HepG2 (cell line): ENCODE results near the gene CFAP97D1. TPM values are rescaled to one million over a fixed set of nuclear protein-coding genes. Genes with fewer than 3 reads are reported as not detected.

ENCODE experiments used
- ATAC-seq: fragments of 200-7000 bp; cut with Tn5 transposase; 3 replicates; pipeline ENCODE4 v1.9.1; 2020; ENCODE audit warnings: mild to moderate bottlenecking, moderate library complexity
- BruUV-seq: library from RNA; stranded (reverse); fragments of 400-500 nt; replicated peaks from 2 replicates; lab custom pipeline; 2021; lab: Mats Ljungman, UMichigan
- CTCF ChIA-PET: fragments of 300-600 bp; formaldehyde crosslinking; extraction: SDS; loops from one replicate; lab custom pipeline; 2021; ENCODE audit warnings: low total read pairs, inconsistent platforms, low intra/inter-chr PET ratio; lab: Yijun Ruan, JAX
- POLR2A ChIA-PET: fragments of 350-600 bp; sonication (Branson Sonifier 250); formaldehyde crosslinking; loops from one replicate; lab custom pipeline; 2020; ENCODE audit warnings: antibody characterized with exemption, inconsistent platforms; lab: Yijun Ruan, JAX
- DNase-seq: peaks from one replicate; pipeline ENCODE4 v3.0.0-alpha.2; 2015; ENCODE audit warnings: low spot score
- FAIRE-seq: peaks from 3 replicates; lab custom pipeline; 2011; peaks lifted over from hg19 to GRCh38; lab: Jason Lieb, UNC
- H2AFZ ChIP-seq: one replicate; pipeline ENCODE4 v1.6.1; 2011; ENCODE audit warnings: low read length, inconsistent platforms
- H3K27ac ChIP-seq: fragments of 300-600 bp; 3 replicates; pipeline ENCODE4 v1.8.0; 2011; ENCODE audit warnings: mixed run types, mild to moderate bottlenecking, mixed read lengths, low read length, inconsistent platforms; ENCODE audit not compliant: insufficient read depth; ENCODE audit errors: extremely low read length
- H3K27me3 ChIP-seq, 2 experiments: fragments of 200-600 bp in 1 of 2; 2 replicates in 1 of 2; 3 replicates in 1 of 2; pipeline versions ENCODE4 v1.6.0 to v1.8.0; 2011; ENCODE audit warnings: low read length in 2 of 2, mild to moderate bottlenecking in 2 of 2, moderate library complexity in 2 of 2, inconsistent platforms in 1 of 2; ENCODE audit not compliant: insufficient read depth in 2 of 2, control insufficient read depth in 1 of 2
- H3K36me3 ChIP-seq, 2 experiments: fragments of 200-600 bp in 1 of 2; replicated peaks in 1 of 2; 2 replicates in 1 of 2; 3 replicates in 1 of 2; pipeline versions ENCODE4 v1.5.1 to v1.8.0; 2011; ENCODE audit warnings: low read length in 2 of 2, inconsistent platforms in 1 of 2; ENCODE audit not compliant: insufficient read depth in 2 of 2, control insufficient read depth in 1 of 2
- H3K4me1 ChIP-seq: 2 replicates; pipeline ENCODE4 v1.5.1; 2012; ENCODE audit warnings: low read length, inconsistent platforms; ENCODE audit not compliant: insufficient read depth
- H3K4me2 ChIP-seq: 2 replicates; pipeline ENCODE4 v1.6.0; 2011; ENCODE audit warnings: low read depth, low read length, inconsistent platforms
- H3K4me3 ChIP-seq, 3 experiments: fragments of 200-600 bp in 1 of 3; sonication (generic), shearing (Covaris generic) in 1 of 3; replicated peaks in 1 of 3; 2 replicates each; pipeline ENCODE4 v1.5.1; 2011 to 2016; ENCODE audit warnings: low read length in 3 of 3, inconsistent platforms in 2 of 3, low read depth in 2 of 3, mild to moderate bottlenecking in 2 of 3, control low read depth in 1 of 3, mixed read lengths in 1 of 3; ENCODE audit not compliant: insufficient read depth in 1 of 3
- H3K79me2 ChIP-seq: one replicate; pipeline ENCODE4 v1.6.1; 2011; ENCODE audit warnings: low read length, inconsistent platforms; ENCODE audit not compliant: insufficient read depth
- H3K9ac ChIP-seq: 2 replicates; pipeline ENCODE4 v1.6.0; 2011; ENCODE audit warnings: mild to moderate bottlenecking, low read depth, low read length, inconsistent platforms; ENCODE audit not compliant: insufficient read depth
- H3K9me3 ChIP-seq: 2 replicates; pipeline ENCODE4 v1.5.1; 2012; ENCODE audit warnings: mild to moderate bottlenecking, low read length
- H4K20me1 ChIP-seq: 2 replicates; pipeline ENCODE4 v1.6.0; 2011; ENCODE audit warnings: inconsistent platforms, mild to moderate bottlenecking, low read length, moderate library complexity; ENCODE audit not compliant: insufficient read depth
- CBFB ChIP-seq: sonication (generic); formaldehyde crosslinking; IDR thresholded peaks from 2 replicates; pipeline ENCODE4 v1.4.0; 2020; ENCODE audit warnings: missing genetic modification reagents
- CEBPB ChIP-seq: IDR thresholded peaks from 2 replicates; pipeline ENCODE4 v1.6.1; 2011; ENCODE audit warnings: low read depth, low read length, improper control_type of control experiment, borderline replicate concordance
- DPF2 ChIP-seq: sonication (generic); formaldehyde crosslinking; IDR thresholded peaks from 2 replicates; pipeline ENCODE4 v1.4.0; 2020; ENCODE audit warnings: mild to moderate bottlenecking, low read depth, missing genetic modification reagents, borderline replicate concordance
- HCFC1 ChIP-seq: fragments of 150-350 bp; IDR thresholded peaks from 2 replicates; pipeline ENCODE4 v1.6.1; 2014; ENCODE audit warnings: low read depth, low read length
- HMG20A ChIP-seq: IDR thresholded peaks from 2 replicates; pipeline ENCODE4 v1.6.1; 2016; ENCODE audit warnings: borderline replicate concordance
- IRX3 ChIP-seq: sonication (generic); formaldehyde crosslinking; IDR thresholded peaks from 2 replicates; pipeline ENCODE4 v1.8.1; 2023; ENCODE audit warnings: mild to moderate bottlenecking, low read depth, missing genetic modification reagents, borderline replicate concordance
- ISX ChIP-seq: sonication (generic); formaldehyde crosslinking; conservative IDR thresholded peaks from 2 replicates; pipeline ENCODE4 v1.5.0; 2020; ENCODE audit warnings: missing genetic modification reagents
- KLF13 ChIP-seq: sonication (generic); formaldehyde crosslinking; IDR thresholded peaks from 2 replicates; pipeline ENCODE4 v1.4.0; 2020; ENCODE audit warnings: mild to moderate bottlenecking, missing genetic modification reagents
- MIER3 ChIP-seq: IDR thresholded peaks from 2 replicates; pipeline ENCODE4 v1.6.1; 2016; ENCODE audit warnings: missing compliant biosample characterization, borderline replicate concordance
- NKX3-1 ChIP-seq: sonication (generic); formaldehyde crosslinking; IDR thresholded peaks from 2 replicates; pipeline ENCODE4 v1.5.0; 2020; ENCODE audit warnings: missing genetic modification reagents
- PRPF4 ChIP-seq: fragments of 200-400 bp; formaldehyde crosslinking; IDR thresholded peaks from 2 replicates; pipeline ENCODE4 v1.6.1; 2016; ENCODE audit warnings: low read length, low read depth; ENCODE audit not compliant: poor library complexity, severe bottlenecking
- RAD51 ChIP-seq: fragments of 450-650 bp; IDR thresholded peaks from 2 replicates; pipeline ENCODE4 v1.6.1; 2016; ENCODE audit warnings: borderline replicate concordance
- RXRA ChIP-seq: sonication (generic); formaldehyde crosslinking; IDR thresholded peaks from 2 replicates; pipeline ENCODE4 v1.5.1; 2020; ENCODE audit warnings: missing genetic modification reagents
- ZC3H13 ChIP-seq: sonication (generic); formaldehyde crosslinking; IDR thresholded peaks from 2 replicates; pipeline ENCODE4 v1.8.1; 2023; ENCODE audit warnings: mild to moderate bottlenecking, missing genetic modification reagents, moderate library complexity
- ZNF501 ChIP-seq: sonication (generic); formaldehyde crosslinking; IDR thresholded peaks from 2 replicates; pipeline ENCODE4 v1.5.1; 2020; ENCODE audit warnings: mild to moderate bottlenecking, moderate library complexity, missing genetic modification reagents
- ZNF737 ChIP-seq: sonication (generic); formaldehyde crosslinking; IDR thresholded peaks from 2 replicates; pipeline ENCODE4 v1.5.0; 2020; ENCODE audit warnings: missing genetic modification reagents, mild to moderate bottlenecking, borderline replicate concordance
- WGBS: methylation state at CpG from one replicate; pipeline ENCODE4 v1.1.6; 2017; ENCODE audit warnings: low lambda C conversion rate; 5-methylcytosine and 5-hydroxymethylcytosine counted together
- in situ Hi-C: cut with HindIII; loops from 2 replicates; pipeline ENCODE4 v1.10.0; 2017; ENCODE audit warnings: low pct_unique_long_range_greater_than_20kb; ENCODE audit not compliant: extremely low pct_ligation_motif_present
- intact Hi-C: fragments of 100-400 bp; cut with micrococcal nuclease; formaldehyde crosslinking; loops from one replicate; pipeline ENCODE4 v1.10.0; 2022; ENCODE audit not compliant: unreplicated experiment
- polyA plus RNA-seq, 8 experiments: library from polyadenylated mRNA; depleted of rRNA in 3 of 8; stranded (reverse) in 7 of 8; unstranded in 1 of 8; fragments of >200 nt; fragmentation: Illumina TruSeq in 4 of 8; extraction: Trizol in 4 of 8; gene quantifications; 2 replicates each; pipeline versions ENCODE4 v1.2.1 to v1.2.3, GENCODE V29; 2011 to 2016; ENCODE audit warnings: low read depth in 4 of 8, missing spikeins in 1 of 8, mixed read lengths in 1 of 8; ENCODE audit not compliant: insufficient read depth in 1 of 8
- total RNA-seq, 5 experiments: library from RNA; depleted of rRNA; stranded (reverse); fragments of >200 nt; fragmentation: Illumina TruSeq; extraction: Trizol; gene quantifications; 2 replicates each; pipeline ENCODE4 v1.2.3, GENCODE V29; 2016; ENCODE audit warnings: low read depth in 1 of 5
- TF ChIP-seq, protein P1 (sequence below): sonication (generic); formaldehyde crosslinking; IDR thresholded peaks from 2 replicates; pipeline ENCODE4 v1.8.0; 2022; ENCODE audit warnings: mild to moderate bottlenecking, missing genetic modification reagents, borderline replicate concordance
- TF ChIP-seq, protein P2 (sequence below): sonication (generic); formaldehyde crosslinking; IDR thresholded peaks from 2 replicates; pipeline ENCODE4 v1.8.0; 2022; ENCODE audit warnings: mild to moderate bottlenecking, missing genetic modification reagents; ENCODE audit not compliant: insufficient replicate concordance

Gene CFAP97D1
- total and polyA plus RNA-seq, 2 of the 13 experiments (the other 11 are each of a cell fraction or from before 2014, with no cell fraction given): 0.02 TPM; not detected in 1

DNA sequence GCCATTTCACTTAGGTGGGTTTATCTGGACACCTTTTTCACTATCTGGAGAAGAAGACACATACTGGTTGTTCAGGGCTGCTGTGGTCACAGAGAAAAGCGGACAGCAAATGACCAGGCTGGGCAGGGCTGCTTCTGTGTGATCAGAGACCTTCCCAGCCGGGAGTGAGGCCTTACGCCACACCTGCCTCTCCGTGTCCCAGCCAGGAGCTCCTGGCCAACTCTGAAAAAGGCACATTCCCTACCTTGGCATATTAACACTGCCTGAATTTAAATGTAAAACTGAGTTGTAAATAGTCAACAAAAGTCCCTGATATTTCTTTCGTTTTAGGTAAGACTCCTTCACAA, 12.5 kb upstream of the CFAP97D1 start:
- FAIRE-seq (no peak), DNase-seq (no peak), ATAC-seq (no peak)
- Histone ChIP-seq H3K36me3 (peaks cover 14 to 26% of the 10 kb centered on the region in 2 experiments), H3K9ac (no peak overlapping the region), H2AFZ (no peak overlapping the region), H3K27ac (no peak overlapping the region), H4K20me1 (no peaks in the 10 kb centered on the region), H3K27me3 (no peaks in the 10 kb centered on the region), H3K4me1 (peaks cover 18% of the 10 kb centered on the region), H3K79me2 (no peaks in the 10 kb centered on the region), H3K4me2 (no peak overlapping the region), H3K9me3 (no peaks in the 10 kb centered on the region), H3K4me3 (no peak overlapping the region)
- ChIA-PET CTCF (interaction anchor here (3.8 kb wide), 1 partner anchor 73 kb away, joined by 16 read pairs; no protein-coding TSS in a partner anchor), POLR2A (no interaction called here)
- TSS peak; percentile 33 for BruUV-seq
- intact Hi-C loops: loop anchor here (10.0 kb wide), 1 partner anchor 243 kb away; no protein-coding TSS in a partner anchor
- TF ChIP-seq NKX3-1 (CRISPR knock-in tag): no peak
- TF ChIP-seq, protein P1, sequence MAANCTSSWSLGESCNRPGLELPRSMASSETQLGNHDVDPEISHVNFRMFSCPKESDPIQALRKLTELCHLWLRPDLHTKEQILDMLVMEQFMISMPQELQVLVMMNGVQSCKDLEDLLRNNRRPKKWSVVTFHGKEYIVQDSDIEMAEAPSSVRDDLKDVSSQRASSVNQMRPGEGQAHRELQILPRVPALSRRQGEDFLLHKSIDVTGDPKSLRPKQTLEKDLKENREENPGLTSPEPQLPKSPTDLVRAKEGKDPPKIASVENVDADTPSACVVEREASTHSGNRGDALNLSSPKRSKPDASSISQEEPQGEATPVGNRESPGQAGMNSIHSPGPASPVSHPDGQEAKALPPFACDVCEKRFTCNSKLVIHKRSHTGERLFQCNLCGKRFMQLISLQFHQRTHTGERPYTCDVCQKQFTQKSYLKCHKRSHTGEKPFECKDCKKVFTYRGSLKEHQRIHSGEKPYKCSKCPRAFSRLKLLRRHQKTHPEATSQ (CRISPR knock-in tag): no peak
- TF ChIP-seq ZNF501 (CRISPR knock-in tag): no peak
- no peak for TF ChIP-seq HMG20A (CRISPR knock-in tag)
- no peak for TF ChIP-seq HCFC1
- no peak for TF ChIP-seq CEBPB
- TF ChIP-seq RAD51: no peak
- no peak for TF ChIP-seq KLF13 (CRISPR knock-in tag)
- no peak for TF ChIP-seq ZNF737 (CRISPR knock-in tag)
- no peak for TF ChIP-seq CBFB (CRISPR knock-in tag)
- TF ChIP-seq DPF2 (CRISPR knock-in tag): no peak
- no peak for TF ChIP-seq ISX
- no peak for TF ChIP-seq PRPF4
- no peak for TF ChIP-seq RXRA (CRISPR knock-in tag)
- no peak for TF ChIP-seq IRX3 (CRISPR knock-in tag)
- no peak for TF ChIP-seq ZC3H13 (CRISPR knock-in tag)
- TF ChIP-seq, protein P2, sequence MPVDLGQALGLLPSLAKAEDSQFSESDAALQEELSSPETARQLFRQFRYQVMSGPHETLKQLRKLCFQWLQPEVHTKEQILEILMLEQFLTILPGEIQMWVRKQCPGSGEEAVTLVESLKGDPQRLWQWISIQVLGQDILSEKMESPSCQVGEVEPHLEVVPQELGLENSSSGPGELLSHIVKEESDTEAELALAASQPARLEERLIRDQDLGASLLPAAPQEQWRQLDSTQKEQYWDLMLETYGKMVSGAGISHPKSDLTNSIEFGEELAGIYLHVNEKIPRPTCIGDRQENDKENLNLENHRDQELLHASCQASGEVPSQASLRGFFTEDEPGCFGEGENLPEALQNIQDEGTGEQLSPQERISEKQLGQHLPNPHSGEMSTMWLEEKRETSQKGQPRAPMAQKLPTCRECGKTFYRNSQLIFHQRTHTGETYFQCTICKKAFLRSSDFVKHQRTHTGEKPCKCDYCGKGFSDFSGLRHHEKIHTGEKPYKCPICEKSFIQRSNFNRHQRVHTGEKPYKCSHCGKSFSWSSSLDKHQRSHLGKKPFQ (CRISPR knock-in tag): no peak
- TF ChIP-seq MIER3 (CRISPR knock-in tag): no peak
- in situ Hi-C loops: loop anchor here (10.0 kb wide), 1 partner anchor 253 kb away; no protein-coding TSS in a partner anchor
- 84% methylated on average over 5 of the region's 5 CpGs for WGBS
